ENCODE results near the gene SYNJ2.
A peak's percentile ranks its signal among the peaks of the same experiment; 100 is the strongest.

SYNJ2 gene

GRCh38 chr6:158026054-158026900 is 44.6 kb downstream of the SYNJ2 start:
- peak; percentile 58 to 59 for DNase-seq (ENCODE audit: low read depth in 1 of 2, low spot score in 1 of 2)

DNA sequence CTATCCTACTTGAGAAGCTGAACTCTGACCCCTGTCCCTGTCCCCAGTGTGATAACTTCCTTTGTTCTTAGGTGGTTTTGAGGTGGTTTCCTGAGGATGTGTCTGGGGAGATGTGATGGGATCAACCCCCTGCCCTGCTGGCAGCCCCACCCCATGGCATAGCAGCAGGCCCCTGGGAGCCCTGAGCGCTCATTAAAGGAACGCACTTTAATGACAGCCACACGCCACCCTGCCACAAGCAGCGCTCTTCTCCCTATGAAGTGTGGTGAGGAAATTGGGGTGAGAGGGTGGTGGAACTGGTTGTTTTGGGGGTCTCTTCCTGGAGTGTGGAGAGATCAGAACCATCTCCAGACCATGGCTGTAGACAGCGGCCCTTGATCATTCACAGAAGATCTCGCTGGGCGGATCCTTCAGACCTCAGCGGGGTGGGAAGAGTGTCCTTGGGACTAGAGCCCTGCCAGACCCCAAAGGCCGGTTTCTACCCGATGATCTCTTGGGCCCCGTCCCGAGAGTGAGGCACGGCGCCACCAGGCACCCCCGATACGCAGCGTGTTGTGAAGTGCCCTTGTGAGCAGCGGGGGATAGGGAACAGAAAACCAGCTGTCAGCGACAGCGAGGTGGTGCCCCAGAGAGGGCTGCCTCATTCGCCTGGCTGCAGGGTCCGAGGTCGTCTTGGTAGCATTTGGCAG is 45.4 kb downstream of the SYNJ2 start:
- DNase-seq (ENCODE audit: low read depth in 1 of 2, low spot score in 1 of 2), result no peak

GRCh38 chr6:158027590-158028285 is 46.1 kb downstream of the SYNJ2 start:
- DNase-seq (ENCODE audit: low read depth in 1 of 2, low spot score in 1 of 2), result no peak

DNA sequence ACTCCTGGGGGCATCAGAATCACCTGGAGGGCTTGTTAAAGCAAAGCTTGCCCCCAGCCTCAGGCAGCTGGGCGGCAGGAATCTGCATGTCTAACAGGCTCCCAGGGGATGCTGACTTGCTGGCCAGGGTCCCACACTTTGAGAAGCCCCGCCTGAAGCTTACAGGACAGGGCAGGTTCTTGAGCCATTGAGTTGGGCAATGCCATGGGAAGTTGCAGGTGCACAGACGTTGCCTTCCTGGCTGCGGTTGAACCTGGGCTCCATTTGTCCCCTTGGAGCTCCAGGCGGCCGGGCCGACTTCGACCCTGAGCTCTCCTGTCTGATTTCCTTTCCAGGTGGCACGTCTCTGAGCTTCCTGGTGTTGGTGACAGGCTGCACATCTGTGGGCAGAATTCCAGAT is 46.8 kb downstream of the SYNJ2 start:
- DNase-seq (ENCODE audit: low read depth in 1 of 2, low spot score in 1 of 2), result no peak

DNA sequence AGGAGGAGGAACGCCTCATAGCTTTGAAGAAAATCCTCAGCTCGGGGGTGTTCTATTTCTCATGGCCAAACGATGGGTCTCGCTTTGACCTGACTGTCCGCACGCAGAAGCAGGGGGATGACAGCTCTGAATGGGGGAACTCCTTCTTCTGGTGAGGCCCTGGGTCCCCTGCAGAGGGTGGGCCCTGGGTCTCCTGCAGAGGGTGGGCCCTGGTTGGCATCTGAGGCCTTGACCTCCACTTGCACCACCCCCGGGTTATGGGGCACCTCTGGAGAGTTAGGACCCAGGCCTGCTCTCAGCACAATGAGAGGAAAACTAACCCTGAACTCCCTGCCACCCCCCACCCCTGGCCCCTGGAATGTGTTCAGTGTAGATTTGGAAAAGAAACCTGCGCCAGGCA is 47.2 kb downstream of the SYNJ2 start:
- DNase-seq (ENCODE audit: low read depth in 1 of 2, low spot score in 1 of 2), result no peak

DNA sequence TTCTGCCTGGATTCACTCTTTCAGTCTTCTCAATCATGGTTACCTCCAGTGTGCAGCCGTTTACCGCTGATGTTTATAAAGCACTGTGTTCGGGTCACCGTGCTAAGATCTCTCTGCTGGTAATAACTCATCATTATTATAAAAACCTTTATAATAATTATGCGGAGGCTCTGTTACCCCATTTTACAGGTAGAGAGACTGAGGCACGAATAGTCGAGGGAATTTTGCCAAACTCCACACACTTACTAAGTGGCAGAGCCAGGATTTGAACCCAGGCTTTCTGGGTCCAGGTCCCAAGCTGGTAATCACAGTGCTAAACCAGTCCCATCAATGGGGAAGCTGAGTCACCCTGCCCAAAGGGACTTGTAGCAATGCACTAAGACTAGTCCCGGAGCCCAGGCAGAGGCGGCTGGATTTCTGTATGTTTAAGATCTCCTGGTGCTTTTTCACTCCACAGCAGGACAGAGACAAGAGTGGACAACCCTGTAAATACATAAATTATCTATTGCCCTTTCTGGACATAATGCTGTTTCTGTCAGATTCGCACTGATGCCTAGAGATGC is 48.1 kb downstream of the SYNJ2 start:
- DNase-seq (ENCODE audit: low read depth in 1 of 2, low spot score in 1 of 2), result no peak

- no peak for DNase-seq (ENCODE audit: low read depth in 1 of 2, low spot score in 1 of 2)
These were observed 49.0 kb downstream of the SYNJ2 start for GRCh38 chr6:158030380-158031300.

DNA sequence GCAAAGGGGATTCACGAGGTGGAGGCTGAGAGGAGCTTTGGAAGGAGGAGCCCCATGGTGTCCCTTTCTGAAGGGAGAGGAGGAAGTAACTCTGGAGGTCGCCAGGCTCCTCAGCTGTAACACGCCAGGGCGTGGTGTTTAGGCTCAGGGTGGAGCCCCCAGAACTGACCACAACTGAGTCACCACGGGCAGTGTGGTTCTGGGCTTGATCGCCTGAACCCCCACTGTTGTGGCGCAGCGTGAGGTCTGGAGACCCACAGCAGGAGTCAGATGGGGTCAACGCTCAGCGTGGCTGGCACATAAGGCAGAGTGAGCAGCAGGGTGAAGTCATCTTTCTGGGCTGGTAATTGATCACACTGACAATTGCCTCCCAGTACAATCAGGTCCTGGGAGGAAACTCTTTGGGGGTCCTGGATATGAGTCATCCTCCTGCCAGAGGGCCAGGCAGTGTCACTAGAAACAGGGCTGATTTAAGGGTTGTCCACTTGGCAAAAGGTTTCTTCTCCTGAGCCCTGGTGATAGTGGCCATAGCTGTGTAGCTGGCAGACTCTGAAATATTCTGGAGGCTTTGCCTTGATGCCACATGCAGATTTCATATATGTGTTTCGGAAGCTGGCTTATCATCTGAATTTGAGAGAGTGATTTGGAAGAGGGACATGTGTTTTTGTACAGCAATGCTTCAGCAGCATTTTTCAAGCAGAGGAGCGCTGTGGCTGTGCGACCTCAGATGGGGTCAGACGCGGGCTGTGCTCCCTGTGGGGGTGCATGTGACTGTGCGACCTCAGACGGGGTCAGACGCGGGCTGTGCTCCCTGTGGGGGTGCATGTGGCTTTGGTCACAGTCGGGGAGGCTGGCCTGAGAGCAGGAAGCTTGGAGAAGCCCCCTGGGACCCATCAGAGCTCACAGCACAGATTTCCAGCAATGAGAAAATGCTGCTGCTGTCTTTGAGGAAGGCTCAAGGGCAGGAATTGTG is 50.0 kb downstream of the SYNJ2 start:
- no peak for DNase-seq (ENCODE audit: low read depth in 1 of 2, low spot score in 1 of 2)

GRCh38 chr6:158032354-158032733 is 50.7 kb downstream of the SYNJ2 start:
- no peak for DNase-seq (ENCODE audit: low read depth in 1 of 2, low spot score in 1 of 2)

GRCh38 chr6:158033077-158033750 is 51.6 kb downstream of the SYNJ2 start:
- no peak for DNase-seq (ENCODE audit: low read depth in 1 of 2, low spot score in 1 of 2)

DNA sequence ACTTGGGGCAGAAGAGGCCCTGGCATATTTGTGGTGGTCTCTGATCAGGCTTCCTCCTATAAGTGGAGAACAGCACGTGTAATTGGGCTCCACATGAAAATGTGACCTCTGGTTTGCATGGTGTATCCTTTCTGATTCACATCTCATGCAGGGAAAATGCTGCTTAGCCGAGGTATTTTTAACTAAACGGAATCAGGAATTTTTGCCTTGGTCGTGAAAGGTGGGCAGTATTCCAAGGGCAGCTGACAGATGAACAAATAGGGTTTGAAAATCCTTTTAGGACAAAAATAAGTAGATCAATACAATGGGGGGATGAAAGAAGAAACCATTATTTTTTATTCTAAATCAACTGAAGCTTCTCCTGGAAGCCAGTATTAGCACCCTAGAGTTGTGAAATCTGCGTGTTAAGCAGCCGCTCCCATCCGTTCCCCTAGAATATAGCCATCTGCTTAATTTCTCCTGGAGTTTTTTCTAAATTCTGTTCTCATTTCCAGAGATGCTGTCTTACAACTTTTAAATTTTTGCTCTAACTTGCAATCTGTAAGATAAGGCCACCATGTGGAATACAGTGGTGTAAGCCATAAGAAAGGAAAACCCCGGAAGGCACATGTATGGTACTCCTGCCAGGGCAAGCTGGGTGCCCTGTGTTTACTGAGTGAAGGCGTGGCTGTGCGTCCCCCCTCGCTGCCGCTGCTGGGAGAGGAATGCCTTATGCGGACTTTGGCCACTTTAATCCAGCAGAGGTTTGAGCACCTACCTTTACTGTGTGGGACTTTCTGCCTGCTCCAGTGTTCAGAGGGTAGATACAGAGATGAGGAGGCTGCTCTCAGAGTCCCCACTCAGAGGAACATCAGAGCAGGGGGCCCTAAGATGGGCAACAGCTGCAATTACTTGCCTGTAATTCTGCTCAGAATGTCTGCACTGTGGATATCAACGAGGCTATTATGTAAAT is 52.4 kb downstream of the SYNJ2 start:
- no peak for DNase-seq (ENCODE audit: low read depth in 1 of 2, low spot score in 1 of 2)

- no peak for DNase-seq (ENCODE audit: low read depth in 1 of 2, low spot score in 1 of 2)
These were observed 54.6 kb downstream of the SYNJ2 start for GRCh38 chr6:158036261-158036660.

GRCh38 chr6:158037021-158037420 is 55.4 kb downstream of the SYNJ2 start:
- DNase-seq (ENCODE audit: low read depth in 1 of 2, low spot score in 1 of 2), result no peak

DNA sequence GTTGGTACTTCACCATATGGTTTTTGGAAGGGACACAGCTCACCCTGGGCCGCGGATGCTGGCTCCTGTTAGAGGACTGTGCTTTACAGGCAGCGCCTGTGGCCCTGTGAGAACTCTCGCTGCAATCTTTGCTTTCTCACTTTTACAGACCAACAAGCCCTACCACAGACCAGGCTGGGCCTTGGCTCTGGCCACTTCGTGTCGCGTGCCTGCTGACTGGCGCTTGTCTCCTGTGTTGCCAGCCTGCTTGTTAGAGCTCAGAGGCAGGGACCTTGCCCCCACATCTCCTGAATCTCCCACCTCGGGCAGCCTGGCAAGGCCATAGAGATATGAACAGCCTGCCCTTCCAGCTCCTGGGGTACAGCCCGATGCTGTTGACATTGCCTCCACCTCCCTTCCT is 56.1 kb downstream of the SYNJ2 start:
- no peak for DNase-seq (ENCODE audit: low read depth in 1 of 2, low spot score in 1 of 2)

DNA sequence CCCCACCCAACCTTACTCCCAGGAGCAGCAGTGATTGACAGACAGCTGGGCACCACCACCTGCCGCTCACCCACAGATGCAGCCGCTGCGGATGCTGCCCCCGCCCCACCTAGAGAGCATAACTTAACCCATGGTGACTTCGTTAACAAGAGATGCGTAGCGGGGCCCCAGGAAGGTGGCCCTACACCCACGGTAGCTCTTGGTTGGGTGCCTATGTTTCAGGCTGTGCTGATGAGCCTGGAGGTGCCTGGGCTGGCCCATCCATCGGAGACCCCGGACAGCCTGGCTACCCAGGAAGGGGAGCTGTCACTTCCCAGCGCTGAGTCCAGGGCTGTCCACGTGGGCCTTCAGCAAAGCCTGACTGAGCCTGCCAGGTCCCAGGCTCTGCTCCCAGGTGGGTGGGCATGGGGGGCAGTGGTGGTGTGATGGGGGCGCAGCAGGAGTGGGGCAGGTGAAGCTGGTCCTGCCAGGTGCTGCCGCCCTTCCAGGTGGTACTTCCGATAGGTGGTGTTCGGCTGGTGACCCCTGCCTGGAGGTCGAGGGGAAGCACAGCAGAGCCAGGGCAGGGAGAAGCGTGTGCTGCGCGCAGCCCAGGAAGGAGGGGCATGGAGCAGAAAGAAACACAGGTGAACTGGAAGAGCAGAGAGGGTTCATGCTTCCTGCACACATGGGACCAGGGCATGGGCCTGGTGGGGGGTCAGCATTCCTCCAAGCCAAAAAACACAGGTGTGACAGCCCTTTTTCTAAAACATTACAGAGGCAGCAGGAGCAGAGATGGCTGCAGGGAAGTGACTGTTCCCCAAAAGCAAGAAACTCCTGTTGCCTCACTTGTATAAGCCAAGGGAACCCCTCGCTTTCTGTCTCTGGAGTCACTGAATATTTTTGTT is 56.9 kb downstream of the SYNJ2 start:
- no peak for DNase-seq (ENCODE audit: low read depth in 1 of 2, low spot score in 1 of 2)

- no peak for DNase-seq (ENCODE audit: low read depth in 1 of 2, low spot score in 1 of 2)
These were observed 57.5 kb downstream of the SYNJ2 start for GRCh38 chr6:158039178-158039557.

DNA sequence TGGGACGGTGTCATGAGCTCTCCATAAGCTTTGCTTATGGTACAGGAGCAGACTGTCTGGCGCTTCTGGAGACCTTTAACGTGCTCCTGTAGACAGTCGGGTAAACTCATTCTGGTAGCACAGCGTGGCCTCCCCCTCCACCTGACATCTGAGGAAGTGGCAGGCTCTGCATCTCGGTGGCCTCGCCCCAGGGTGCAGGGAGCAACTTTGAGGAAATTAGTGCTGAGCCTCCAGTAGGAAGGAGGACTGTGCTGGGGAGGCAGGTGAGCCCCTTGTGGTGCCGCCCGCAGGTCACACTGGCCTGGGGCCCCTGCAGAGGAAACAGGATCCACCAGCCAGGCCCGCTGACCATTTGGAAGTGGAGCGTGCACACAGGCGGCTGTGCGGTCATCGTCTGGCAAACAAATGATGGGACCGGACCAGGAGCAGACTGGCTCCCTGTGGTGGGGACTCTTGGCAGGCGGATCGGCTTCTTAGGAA is 57.9 kb downstream of the SYNJ2 start:
- DNase-seq (ENCODE audit: low read depth in 1 of 2, low spot score in 1 of 2), result no peak

Data from activated T-helper 1 cell treated with anti-CD3 and anti-CD28 coated beads, Interleukin-2, amount 50 U/mL, for 16 hours (primary cell).